ENCODE data around the gene DHX34.

DNA sequence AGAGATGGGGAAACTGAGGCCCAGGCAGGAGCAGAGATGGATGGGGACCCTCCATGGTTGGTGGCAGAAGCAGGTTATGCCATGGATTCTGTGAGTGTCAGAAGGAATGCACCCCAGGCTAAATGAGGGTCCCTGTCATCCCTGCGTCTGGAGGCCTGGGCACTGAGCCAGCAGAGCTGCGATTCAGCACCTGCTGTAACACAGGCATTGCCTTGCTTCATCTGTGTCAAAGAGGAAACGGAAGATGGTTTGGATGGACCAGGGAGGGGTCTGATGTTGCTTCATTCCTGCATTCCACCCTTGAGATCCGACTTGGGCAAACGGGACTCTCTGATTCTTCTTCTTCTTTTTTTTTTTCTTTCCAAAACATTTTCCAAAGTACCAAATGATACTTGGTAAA, 38.3 kb upstream of the DHX34 start:
- TF ChIP-seq EZH2 (IDR thresholded peaks at IDR 0.05; ENCODE audit: insufficient read depth, poor library complexity, severe bottlenecking) = no peak
- no peak for TF ChIP-seq EZH2phosphoT487 (IDR thresholded peaks at IDR 0.05; ENCODE audit: insufficient read depth, low read depth)
